GM12872 (cell line): ENCODE results near the gene FBXO40.

Experiments used
- TF ChIP-seq, protein P1 (sequence below): IDR thresholded peaks from 3 replicates; pipeline ENCODE4 v1.5.1; 2011; ENCODE audit warnings: low read depth, mild to moderate bottlenecking, low read length, moderate library complexity; ENCODE audit not compliant: insufficient read depth

The FBXO40 gene

DNA sequence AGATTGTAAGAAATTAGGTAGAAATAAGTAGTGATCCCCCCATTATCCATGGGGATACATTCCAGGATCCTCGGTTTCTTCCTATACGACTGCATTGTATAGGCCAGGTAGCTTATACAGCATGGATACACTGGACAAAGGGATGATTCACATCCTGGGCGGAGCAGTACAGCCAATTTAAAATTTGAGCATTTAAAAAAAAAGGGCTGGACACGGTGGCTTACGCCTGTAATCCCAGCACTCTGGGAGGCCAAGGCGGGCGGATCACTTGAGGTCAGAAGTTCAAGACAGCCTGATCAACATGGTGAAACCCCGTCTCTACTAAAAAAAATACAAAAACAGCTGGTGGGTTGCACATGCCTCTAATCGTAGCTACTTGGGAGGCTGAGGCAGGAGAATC lies 26.4 kb upstream of the FBXO40 start:
- TF ChIP-seq, protein P1, sequence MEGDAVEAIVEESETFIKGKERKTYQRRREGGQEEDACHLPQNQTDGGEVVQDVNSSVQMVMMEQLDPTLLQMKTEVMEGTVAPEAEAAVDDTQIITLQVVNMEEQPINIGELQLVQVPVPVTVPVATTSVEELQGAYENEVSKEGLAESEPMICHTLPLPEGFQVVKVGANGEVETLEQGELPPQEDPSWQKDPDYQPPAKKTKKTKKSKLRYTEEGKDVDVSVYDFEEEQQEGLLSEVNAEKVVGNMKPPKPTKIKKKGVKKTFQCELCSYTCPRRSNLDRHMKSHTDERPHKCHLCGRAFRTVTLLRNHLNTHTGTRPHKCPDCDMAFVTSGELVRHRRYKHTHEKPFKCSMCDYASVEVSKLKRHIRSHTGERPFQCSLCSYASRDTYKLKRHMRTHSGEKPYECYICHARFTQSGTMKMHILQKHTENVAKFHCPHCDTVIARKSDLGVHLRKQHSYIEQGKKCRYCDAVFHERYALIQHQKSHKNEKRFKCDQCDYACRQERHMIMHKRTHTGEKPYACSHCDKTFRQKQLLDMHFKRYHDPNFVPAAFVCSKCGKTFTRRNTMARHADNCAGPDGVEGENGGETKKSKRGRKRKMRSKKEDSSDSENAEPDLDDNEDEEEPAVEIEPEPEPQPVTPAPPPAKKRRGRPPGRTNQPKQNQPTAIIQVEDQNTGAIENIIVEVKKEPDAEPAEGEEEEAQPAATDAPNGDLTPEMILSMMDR: no peak

- TF ChIP-seq, protein P1: no peak
Observed at GRCh38 chr3:121567649-121568048, 25.5 kb upstream of the FBXO40 start, which contains the start of gene ARGFX. ARGFX (plus strand) TSS chr3:121567949; CDS start chr3:121570714, 2,765 bp downstream.

DNA sequence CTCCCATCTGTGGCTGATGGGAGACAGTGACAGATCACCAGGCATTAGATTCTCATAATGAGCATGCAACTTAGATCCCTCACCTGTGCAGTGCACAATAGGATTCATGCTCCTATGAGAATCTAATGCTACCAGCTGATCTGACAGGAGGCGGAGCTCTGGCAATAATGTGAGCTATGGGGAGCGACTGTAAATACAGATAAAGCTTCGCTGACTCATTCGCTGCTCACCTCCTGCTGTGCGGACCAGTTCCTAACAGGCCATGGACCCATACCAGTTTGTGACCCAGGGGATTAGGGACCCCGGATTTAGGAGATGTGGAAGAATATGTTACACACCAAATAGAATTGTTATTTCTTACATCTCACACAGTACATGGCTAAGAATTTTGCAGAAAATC lies 18.7 kb upstream of the FBXO40 start:
- TF ChIP-seq, protein P1: no peak

DNA sequence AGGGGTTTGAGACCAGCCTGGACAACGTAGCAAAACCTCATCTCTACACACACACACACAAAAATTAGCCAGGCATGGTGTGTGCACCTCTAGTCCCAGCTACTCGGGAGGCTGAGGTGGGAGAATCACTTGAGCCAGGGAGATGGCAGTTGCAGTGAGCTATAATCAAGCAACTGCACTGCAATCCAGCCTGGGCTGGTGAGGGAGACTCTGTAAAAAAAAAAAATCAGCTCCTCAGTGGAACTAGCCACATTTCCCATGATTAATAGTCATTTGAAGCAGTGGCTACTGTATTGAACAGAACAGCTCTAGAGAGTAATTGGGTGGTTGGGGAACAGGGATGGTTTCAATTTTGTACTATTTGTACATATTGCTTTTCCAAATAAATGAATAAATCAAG lies 11.5 kb upstream of the FBXO40 start:
- TF ChIP-seq, protein P1: no peak

DNA sequence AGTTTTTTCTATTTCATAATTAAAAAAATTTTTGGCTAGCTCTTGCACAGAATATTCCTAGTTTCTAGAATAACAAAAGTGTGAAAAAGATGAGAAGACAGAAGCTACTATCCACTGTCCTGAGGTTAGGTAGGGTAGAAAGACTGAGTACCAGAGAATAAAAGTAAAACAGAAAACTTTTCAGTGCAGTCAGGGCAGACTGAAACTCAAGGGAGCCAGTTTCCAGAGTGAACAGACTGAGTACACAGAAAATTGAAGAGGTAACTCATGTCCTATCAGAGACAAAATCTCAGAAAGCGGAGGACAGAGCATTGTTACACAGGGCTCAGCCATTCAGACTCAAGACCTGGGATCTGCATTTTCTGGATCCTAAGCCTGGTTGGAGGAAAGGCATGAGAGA lies 8.8 kb upstream of the FBXO40 start:
- TF ChIP-seq, protein P1: no peak

DNA sequence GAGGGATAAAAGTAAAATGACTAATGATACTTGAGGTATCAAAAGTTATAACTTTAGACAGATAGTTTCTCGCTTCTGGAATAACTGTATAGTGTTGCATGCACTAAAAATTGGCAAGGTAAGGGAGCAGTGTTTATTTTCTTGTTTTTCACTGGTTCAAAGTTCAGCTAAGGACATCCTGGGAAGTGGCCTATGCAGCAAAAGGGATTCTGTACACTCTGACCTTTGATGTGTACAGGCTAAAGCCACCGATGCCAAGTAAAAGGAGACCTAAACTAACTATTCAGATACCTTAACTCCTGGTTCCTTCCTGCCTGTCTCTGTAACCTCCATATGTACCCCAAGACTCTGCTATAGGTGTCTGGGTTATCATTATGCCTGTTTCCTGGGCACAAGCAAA lies 1.7 kb downstream of the FBXO40 start:
- TF ChIP-seq, protein P1: no peak

DNA sequence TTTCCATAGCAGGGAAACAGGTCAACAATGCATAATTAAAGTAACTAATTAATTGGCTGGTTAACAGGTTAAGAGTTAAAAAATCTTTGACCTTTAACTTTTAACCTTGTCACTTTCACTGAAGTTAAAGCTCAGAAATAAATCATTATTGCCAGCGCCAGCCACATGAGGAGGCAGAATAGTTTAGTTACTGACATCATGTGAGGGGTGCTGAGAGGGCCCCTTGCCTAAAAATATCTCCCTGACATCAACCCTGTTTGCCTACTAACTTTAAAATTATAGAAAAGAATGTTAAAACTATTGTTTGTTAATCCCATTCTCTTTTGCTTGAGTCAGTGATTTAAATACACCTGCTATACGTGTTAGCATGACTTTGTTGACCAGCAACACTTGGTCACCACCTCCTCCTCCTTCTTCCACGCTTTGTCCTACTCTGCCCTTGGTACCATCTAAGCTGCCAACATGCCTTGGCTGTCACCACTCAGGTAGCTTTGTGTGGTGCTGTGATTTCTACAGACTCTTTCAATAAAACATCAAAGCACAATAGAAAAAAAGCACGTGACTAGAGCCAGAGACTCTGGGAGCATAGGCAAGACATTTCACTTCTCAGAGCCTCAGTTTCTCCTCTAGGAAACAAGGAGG lies 2.7 kb downstream of the FBXO40 start:
- TF ChIP-seq, protein P1: no peak
